ENCODE results near the gene TM6SF1.
"Not testable (repeated sequence)": the region's sequence is repeated elsewhere in the genome, so short reads cannot be mapped to it uniquely, and the experiment has no call there.

Gene TM6SF1

GRCh38 chr15:83118968-83119367 lies 11.5 kb downstream of the TM6SF1 start:
- no peak for DNase-seq

DNA sequence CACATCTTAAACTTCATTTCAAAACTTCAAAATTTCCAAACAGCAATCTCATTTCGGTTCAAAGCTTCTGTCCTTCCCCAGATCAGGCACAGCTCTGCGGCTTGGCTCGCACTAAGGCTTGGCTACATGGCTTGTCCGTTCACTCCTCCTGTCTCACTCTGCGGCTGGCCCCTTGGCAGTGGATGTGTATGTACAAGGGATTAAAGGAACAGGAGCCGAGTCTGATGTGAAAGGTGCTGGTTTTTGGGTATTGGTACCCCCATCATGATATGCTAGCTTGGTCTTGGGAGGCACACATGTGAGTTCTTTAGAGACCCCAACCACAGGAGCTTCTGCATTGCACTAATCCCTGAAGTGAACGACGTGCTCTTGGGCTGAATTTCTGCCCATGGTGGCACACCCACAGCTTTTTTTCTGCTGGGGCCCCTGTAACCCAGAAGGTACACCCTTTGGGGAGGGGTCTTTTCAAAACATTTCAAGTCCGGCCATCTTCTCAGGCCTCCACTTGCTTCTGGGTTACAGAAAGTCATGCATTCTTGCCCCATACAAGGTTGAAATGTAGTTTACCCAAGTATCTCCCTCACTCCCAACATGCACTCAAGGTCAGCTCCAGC lies 12.6 kb downstream of the TM6SF1 start:
- DNase-seq, result no peak

DNA sequence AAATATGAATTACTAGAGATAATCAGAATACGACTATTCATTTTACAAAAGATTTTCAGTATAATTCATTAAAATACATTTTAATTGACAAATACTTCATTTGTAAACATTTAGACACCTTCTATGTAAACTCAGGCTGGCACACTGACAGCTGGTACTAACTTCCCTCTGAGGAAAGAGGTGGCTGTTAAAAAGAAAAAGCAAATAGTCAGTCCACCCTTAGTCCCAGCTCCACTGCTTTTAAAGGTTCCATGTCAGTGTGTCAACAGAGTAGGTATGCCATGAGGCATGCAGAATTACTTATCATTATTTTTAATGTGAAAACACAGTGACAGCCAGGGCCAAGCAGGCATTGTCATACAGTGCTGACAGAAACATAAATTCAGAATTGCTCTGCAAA lies 16.1 kb downstream of the TM6SF1 start:
- no peak for DNase-seq

DNA sequence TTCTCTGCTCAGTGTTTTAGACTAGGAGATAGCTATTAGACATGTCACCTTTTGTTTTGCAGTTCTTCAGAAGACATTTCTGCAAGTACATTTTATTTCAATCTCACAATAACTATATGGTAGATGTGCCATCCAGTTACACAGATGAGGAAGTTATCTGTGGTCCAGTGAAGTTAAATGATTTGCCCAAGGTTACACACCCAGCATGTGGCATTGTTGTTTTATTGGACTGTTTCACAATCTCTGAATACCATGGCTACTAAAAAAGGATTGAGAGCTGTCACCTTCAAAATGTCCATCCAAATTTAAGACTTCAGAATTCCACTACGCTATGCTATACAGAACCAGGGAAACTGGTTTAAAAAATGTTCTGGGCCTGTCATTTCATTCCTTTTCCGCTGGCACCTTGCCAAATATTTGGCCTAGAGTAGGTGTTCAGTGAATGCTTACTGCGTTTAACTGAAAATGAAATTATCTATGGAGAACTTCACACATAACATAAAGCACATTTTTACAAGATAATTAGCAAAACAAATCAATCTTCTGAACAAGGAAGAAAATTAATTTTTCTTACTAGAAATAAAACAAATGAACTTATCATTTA lies 20.2 kb downstream of the TM6SF1 start:
- no peak for DNase-seq

DNA sequence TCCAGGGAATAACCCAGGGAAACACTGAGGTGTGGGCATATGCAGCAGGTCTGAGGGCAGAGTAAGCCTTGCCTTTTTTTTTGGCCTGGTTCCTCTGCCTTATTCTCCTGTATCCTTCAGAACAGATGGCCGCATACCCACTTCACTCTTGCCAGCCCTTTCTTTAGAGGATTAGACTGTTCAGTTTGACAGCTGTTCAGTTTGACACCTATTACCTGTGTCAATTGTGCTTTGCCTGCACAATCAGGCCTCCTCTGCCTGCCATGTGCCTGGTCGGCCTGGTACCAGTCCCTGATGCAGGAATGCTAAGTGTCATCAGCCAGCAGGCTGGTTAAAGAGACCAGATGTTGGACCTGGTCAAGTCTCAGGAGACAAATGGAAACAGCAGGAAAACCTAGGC lies 22.3 kb downstream of the TM6SF1 start:
- DNase-seq, result no peak

- DNase-seq, result no peak
Observed at GRCh38 chr15:83132861-83133523, 25.5 kb downstream of the TM6SF1 start.

DNA sequence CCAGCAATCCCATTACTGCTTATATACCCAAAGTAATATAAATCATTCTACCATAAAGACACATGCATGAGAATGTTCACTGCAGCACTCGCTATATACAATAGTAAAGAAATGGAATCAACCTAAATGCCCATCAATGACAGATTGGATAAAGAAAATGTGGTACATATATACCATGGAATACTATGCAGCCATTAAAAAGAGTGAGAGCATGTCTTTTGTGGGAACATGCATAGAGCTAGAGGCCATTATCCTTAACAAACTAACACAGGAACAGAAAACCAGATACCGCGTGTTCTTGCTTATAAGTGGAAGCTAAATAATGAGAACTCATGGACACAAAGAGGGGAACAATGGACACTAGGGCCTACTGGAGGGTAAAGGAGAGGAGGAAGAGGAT lies 34.7 kb downstream of the TM6SF1 start:
- not testable (repeated sequence) for DNase-seq

DNA sequence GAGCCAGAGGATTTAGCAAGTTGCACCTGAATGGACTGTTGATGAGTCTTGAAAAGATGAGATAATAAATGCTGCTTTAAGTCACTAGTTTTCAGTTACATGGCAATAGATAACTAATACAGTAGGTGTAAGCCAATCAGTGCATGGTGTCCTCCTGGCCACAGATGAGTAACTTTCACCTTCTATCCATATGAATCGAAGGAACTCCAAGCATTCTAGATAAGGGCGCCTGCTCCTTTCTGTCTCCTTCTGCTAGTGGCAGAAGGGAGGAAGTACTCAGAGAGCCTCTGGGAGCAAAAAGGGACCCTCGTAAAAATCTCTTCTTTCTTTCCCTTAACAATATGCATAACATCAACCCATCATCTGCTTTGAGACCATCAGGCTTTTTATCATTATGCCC lies 37.3 kb downstream of the TM6SF1 start:
- no peak for DNase-seq

- no peak for DNase-seq
Observed at GRCh38 chr15:83153288-83153687, 45.8 kb downstream of the TM6SF1 start.

- no peak for DNase-seq
Observed at GRCh38 chr15:83155942-83156341, 48.5 kb downstream of the TM6SF1 start.

- DNase-seq, result no peak
Observed at GRCh38 chr15:83158393-83158792, 50.9 kb downstream of the TM6SF1 start.

GRCh38 chr15:83160741-83161140 lies 53.3 kb downstream of the TM6SF1 start:
- no peak for DNase-seq

DNA sequence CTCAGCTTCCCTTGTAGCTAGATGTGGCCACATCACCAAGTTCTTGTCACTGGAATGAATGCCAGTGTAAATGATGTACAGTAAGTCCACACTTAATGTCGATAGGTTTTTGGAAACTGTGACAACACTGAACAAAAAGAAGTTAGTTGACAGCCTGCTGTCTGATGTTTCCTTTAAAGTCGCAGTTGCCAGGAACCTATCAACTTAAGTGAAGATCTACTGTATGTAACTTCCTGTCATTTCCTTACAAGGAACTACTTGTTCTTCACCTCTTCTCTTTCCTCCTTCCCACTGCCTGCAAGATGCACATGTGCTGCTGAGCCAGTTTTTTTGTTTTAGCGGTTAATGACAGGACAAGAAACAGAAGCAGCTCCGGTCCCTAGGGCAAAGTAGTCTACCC lies 55.6 kb downstream of the TM6SF1 start:
- DNase-seq, result no peak

- no peak for DNase-seq
Observed at GRCh38 chr15:83164111-83164770, 56.8 kb downstream of the TM6SF1 start.

DNA sequence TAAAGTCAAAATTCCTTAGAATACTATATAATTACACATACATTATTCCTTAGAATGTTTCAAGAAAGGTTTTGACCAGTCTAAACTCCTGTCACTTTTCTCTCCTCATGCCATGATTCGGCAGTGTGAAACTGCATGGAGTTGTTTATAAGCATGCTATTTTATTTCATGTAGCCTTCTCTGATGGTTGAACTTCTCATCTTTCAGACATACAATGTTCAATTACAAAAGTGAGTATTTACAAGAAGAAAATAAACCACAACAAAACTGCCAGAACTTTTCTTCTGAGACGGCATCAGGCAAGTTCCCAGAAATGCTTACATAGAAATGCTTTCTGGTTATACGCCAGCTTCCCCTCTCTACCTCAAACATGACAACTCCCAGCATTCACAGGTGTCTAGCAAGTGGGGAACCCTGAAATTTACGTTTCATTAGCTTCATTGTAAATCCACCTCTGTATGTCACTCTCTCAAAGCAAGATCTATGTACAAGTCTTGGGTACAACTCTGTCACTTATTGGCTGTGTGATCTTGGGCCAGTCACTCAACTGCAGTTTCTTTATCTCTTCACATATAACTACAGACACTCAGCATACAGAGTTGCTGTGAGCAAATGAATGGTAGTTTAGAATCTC lies 57.4 kb downstream of the TM6SF1 start:
- DNase-seq, result no peak

DNA sequence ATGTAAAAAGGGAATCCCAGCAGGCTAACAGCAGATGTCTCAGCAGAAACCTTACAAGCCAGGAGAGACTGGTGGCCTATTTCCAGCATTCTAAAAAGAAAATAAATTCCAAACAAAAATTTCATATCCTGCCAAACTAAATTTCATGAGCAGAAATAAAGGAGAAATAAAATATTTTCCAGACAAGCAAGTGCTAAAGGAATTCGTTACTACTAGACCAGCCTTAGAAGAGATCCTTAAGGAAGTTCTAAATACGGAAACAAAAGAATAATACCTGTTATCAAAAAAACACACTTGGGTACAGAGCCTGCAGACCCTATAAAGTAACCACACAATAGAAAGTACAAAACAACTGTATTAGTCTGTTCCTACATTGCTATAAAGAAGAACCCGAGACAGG lies 58.8 kb downstream of the TM6SF1 start:
- DNase-seq, result no peak

GRCh38 chr15:83166830-83167229 lies 59.4 kb downstream of the TM6SF1 start:
- no peak for DNase-seq

GRCh38 chr15:83169576-83169975 lies 62.1 kb downstream of the TM6SF1 start:
- DNase-seq, result not testable (repeated sequence)

- no peak for DNase-seq
Observed at GRCh38 chr15:83170474-83171165, 63.2 kb downstream of the TM6SF1 start.

DNA sequence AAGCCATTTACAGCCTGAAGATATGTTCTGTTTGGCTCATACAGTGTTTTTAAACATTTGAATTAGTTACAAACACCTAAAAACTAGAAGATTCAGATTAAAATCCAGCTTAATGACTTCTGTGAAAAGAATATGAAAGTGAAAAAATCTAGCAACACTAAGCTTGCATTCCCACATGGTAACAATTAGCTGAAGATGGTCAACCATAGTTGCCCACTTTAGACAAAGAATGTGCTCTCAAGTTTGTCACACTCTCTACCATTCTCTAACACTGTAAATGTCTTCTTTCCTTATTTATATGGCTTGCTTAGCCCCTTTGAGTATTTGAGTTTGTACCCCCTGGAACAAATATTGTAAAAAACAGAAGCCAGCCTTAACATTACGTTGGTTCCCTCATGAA lies 67.4 kb downstream of the TM6SF1 start:
- no peak for DNase-seq

DNA sequence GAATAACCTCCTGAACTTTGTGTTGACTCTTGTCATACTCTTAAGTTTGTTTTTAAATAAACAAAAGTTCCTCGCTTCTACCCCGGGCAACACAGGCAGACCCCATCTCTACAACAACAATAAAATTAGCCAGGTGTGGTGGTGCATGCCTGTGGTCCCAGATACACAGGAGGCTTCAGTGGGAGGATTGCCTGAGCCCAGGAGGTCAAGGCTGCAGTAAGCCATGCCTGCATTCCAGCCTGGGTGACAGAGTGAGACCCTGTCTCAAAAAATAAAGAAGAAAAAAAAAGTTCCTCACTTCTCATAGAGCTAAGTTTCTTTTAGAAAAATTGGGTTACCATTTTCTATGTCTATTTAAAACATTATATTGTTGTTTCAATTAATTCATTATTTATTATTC lies 70.9 kb downstream of the TM6SF1 start:
- no peak for DNase-seq

GRCh38 chr15:83178869-83179325 lies 71.5 kb downstream of the TM6SF1 start:
- DNase-seq, result no peak

GRCh38 chr15:83185561-83185960 lies 78.1 kb downstream of the TM6SF1 start:
- DNase-seq, result no peak

Measured in activated gamma-delta T cell treated with Interleukin-2 at 50 U/mL for 16 hours (primary cell).